Tibial nerve (tissue), 3 donors: Measurements from ENCODE around the gene TULP4.

Experiments used
- EP300 ChIP-seq, 2 donors: sonication (generic); formaldehyde crosslinking; IDR thresholded peaks; one replicate each; pipeline ENCODE4 v1.6.1; 2017; ENCODE audit warnings: antibody characterized with exemption in 2 of 2, mild to moderate bottlenecking in 1 of 2
- POLR2A ChIP-seq, 2 donors: fragments of 450-650 bp; IDR thresholded peaks; one replicate each; pipeline ENCODE4 v1.6.1; 2017; ENCODE audit warnings: antibody characterized with exemption in 2 of 2, mild to moderate bottlenecking in 2 of 2, moderate library complexity in 2 of 2

- TF ChIP-seq POLR2A (IDR thresholded peaks at IDR 0.05) (no peak), EP300 (IDR thresholded peaks at IDR 0.05) (no peak)
These were observed 60.3 kb downstream of the TULP4 start for GRCh38 chr6:158372574-158372973.
